Colon (tissue), 2 donors: ENCODE measurements around the gene TSPAN18.

Source experiments
- FAIRE-seq: peaks from 2 replicates; lab custom pipeline; 2012; peaks lifted over from hg19 to GRCh38; lab: Jason Lieb, UNC
- donor health status: control.
- donor health status: control.

Gene TSPAN18

GRCh38 chr11:44823868-44824267, 97.1 kb downstream of the TSPAN18 start:
- FAIRE-seq: no peak

GRCh38 chr11:44824300-44824704, 97.5 kb downstream of the TSPAN18 start:
- no peak for FAIRE-seq

- FAIRE-seq: no peak
These were observed 98.5 kb downstream of the TSPAN18 start for GRCh38 chr11:44825058-44825785.

- no peak for FAIRE-seq
These were observed 100.3 kb downstream of the TSPAN18 start for GRCh38 chr11:44826922-44827643.

- no peak for FAIRE-seq
These were observed 101.5 kb downstream of the TSPAN18 start for GRCh38 chr11:44828296-44828695.

- FAIRE-seq: no peak
These were observed 103.1 kb downstream of the TSPAN18 start for GRCh38 chr11:44829838-44830237.

GRCh38 chr11:44831605-44832394, 105.0 kb downstream of the TSPAN18 start:
- FAIRE-seq: no peak

GRCh38 chr11:44832452-44832851, 105.7 kb downstream of the TSPAN18 start:
- FAIRE-seq: no peak

- no peak for FAIRE-seq
These were observed 106.6 kb downstream of the TSPAN18 start for GRCh38 chr11:44833221-44833876.

- FAIRE-seq: no peak
These were observed 107.2 kb downstream of the TSPAN18 start for GRCh38 chr11:44833877-44834452.

- FAIRE-seq: no peak
These were observed 108.1 kb downstream of the TSPAN18 start for GRCh38 chr11:44834846-44835245.

- no peak for FAIRE-seq
These were observed 108.5 kb downstream of the TSPAN18 start for GRCh38 chr11:44835296-44835695.

GRCh38 chr11:44835938-44836337, 109.2 kb downstream of the TSPAN18 start:
- FAIRE-seq: no peak

GRCh38 chr11:44837661-44838060, 110.9 kb downstream of the TSPAN18 start:
- FAIRE-seq: no peak

GRCh38 chr11:44839458-44840084, 112.8 kb downstream of the TSPAN18 start:
- FAIRE-seq: no peak

GRCh38 chr11:44840085-44840478, 113.3 kb downstream of the TSPAN18 start:
- FAIRE-seq: no peak

- no peak for FAIRE-seq
These were observed 113.9 kb downstream of the TSPAN18 start for GRCh38 chr11:44840521-44841251.

GRCh38 chr11:44842220-44842619, 115.5 kb downstream of the TSPAN18 start:
- FAIRE-seq: no peak

GRCh38 chr11:44846852-44847251, 120.1 kb downstream of the TSPAN18 start:
- no peak for FAIRE-seq

- no peak for FAIRE-seq
These were observed 120.6 kb downstream of the TSPAN18 start for GRCh38 chr11:44847316-44847715.
